ENCODE measurements around the gene SYP. TPM values are rescaled to one million over a fixed set of nuclear protein-coding genes. Genes with fewer than 3 reads are reported as not detected.

SYP gene
- total and polyA plus RNA-seq, 10 donors: 0.48 to 3.6 (median 1.5) TPM

- Histone ChIP-seq H3K9me3 (no peaks in the 10 kb centered on the region), H3K27ac (no peak overlapping the region), H3K4me3 (peak overlapping the region in 1 of 8 donors; percentile 62), H3K36me3 (no peaks in the 10 kb centered on the region), H3K4me1 (peaks cover 0 to 16% (median 2%) of the 10 kb centered on the region in 6 donors), H3K27me3 (replicated peaks in 1 of 7) (no peaks in the 10 kb centered on the region)
- TF ChIP-seq POLR2A (IDR thresholded peaks at IDR 0.05) (no peak), CTCF (IDR thresholded peaks at IDR 0.05 in 8 of 11, conservative IDR thresholded peaks at IDR 0.05 in 3 of 11) (no peak), POLR2AphosphoS5 (IDR thresholded peaks at IDR 0.05) (no peak)
- no peak for DNase-seq
- intact Hi-C loops (cut with DNase I; ENCODE audit: low total_unique reads): no loop called here
- 13 to 50% (median 17%) methylated on average over 11 of the region's 11 CpGs for WGBS, 5 donors
These were observed 738 bp downstream of the SYP start for GRCh38 chrX:49199315-49199595.

- TF ChIP-seq CTCF (IDR thresholded peaks at IDR 0.05 in 8 of 11, conservative IDR thresholded peaks at IDR 0.05 in 3 of 11): no peak
- TF ChIP-seq POLR2AphosphoS5 (IDR thresholded peaks at IDR 0.05): no peak
- TF ChIP-seq POLR2A (IDR thresholded peaks at IDR 0.05): no peak
- H3K4me3 ChIP-seq: no peak overlapping the region
- no peak for DNase-seq
- no peaks in the 10 kb centered on the region for H3K27me3 ChIP-seq (replicated peaks in 1 of 7)
- intact Hi-C loops (cut with DNase I; ENCODE audit: low total_unique reads): no loop called here
- H3K9me3 ChIP-seq: no peaks in the 10 kb centered on the region
- no peak overlapping the region for H3K27ac ChIP-seq
- 31 to 57% (median 35%) methylated on average over 11 to 12 of the region's 12 CpGs for WGBS, 5 donors
- H3K4me1 ChIP-seq: peaks cover 0 to 16% (median 2%) of the 10 kb centered on the region in 6 donors
- H3K36me3 ChIP-seq: no peaks in the 10 kb centered on the region
These were observed 1.3 kb downstream of the SYP start for GRCh38 chrX:49198540-49199314.

- H3K4me1 ChIP-seq: peaks cover 0 to 21% (median 5%) of the 10 kb centered on the region in 6 donors
- no peaks in the 10 kb centered on the region for H3K36me3 ChIP-seq
- H3K27me3 ChIP-seq (replicated peaks in 1 of 7): no peaks in the 10 kb centered on the region
- H3K4me3 ChIP-seq: no peak overlapping the region
- 66 to 84% (median 80%) methylated on average over 8 to 13 of the region's 13 CpGs; no CpG with 5 or more reads in 1 of the 5 donors for WGBS, 5 donors
- no peak for DNase-seq
- no peak for TF ChIP-seq CTCF (IDR thresholded peaks at IDR 0.05 in 8 of 11, conservative IDR thresholded peaks at IDR 0.05 in 3 of 11)
- no peak for TF ChIP-seq POLR2A (IDR thresholded peaks at IDR 0.05)
- no peak for TF ChIP-seq POLR2AphosphoS5 (IDR thresholded peaks at IDR 0.05)
- no peak overlapping the region for H3K27ac ChIP-seq
- intact Hi-C loops (cut with DNase I; ENCODE audit: low total_unique reads): no loop called here
- H3K9me3 ChIP-seq: no peaks in the 10 kb centered on the region
These were observed 2.4 kb downstream of the SYP start for GRCh38 chrX:49197543-49198087.

- Histone ChIP-seq H3K4me3 (no peak overlapping the region), H3K27ac (no peak overlapping the region), H3K27me3 (replicated peaks in 1 of 7) (no peaks in the 10 kb centered on the region), H3K9me3 (no peaks in the 10 kb centered on the region), H3K36me3 (no peaks in the 10 kb centered on the region), H3K4me1 (peaks cover 0 to 35% (median 14%) of the 10 kb centered on the region in 6 donors)
- intact Hi-C loops (cut with DNase I; ENCODE audit: low total_unique reads): no loop called here
- TF ChIP-seq POLR2AphosphoS5 (IDR thresholded peaks at IDR 0.05) (no peak), POLR2A (IDR thresholded peaks at IDR 0.05) (no peak), CTCF (IDR thresholded peaks at IDR 0.05 in 8 of 11, conservative IDR thresholded peaks at IDR 0.05 in 3 of 11) (no peak)
- DNase-seq: no peak
- 30 to 80% (median 73%) methylated on average over 1 to 2 of the region's 2 CpGs for WGBS, 5 donors
These were observed 6.4 kb downstream of the SYP start for GRCh38 chrX:49193542-49193964.

Data from spleen (tissue), 11 donors.